Measurements from ENCODE around the gene IL1RAPL2.
"Not testable (repeated sequence)": the region's sequence is repeated elsewhere in the genome, so short reads cannot be mapped to it uniquely, and the experiment has no call there.

Gene IL1RAPL2

DNA sequence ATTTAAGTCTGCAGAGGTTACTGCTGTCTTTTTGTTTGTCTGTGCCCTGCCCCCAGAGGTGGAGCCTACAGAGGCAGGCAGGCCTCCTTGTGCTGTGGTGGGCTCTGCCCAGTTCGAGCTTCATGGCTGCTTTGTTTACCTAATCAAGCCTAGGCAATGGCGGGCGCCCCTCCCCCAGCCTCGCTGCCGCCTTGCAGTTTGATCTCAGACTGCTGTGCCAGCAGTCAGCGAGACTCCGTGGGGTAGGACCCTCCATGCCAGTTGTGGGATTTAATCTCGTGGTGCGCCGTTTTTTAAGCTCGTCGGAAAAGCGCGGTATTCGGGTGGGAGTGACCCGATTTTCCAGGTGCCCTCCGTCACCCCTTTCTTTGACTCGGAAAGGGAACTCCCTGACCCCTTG, 111.5 kb downstream of the IL1RAPL2 start:
- DNase-seq (ENCODE audit: low spot score): not testable (repeated sequence)

DNA sequence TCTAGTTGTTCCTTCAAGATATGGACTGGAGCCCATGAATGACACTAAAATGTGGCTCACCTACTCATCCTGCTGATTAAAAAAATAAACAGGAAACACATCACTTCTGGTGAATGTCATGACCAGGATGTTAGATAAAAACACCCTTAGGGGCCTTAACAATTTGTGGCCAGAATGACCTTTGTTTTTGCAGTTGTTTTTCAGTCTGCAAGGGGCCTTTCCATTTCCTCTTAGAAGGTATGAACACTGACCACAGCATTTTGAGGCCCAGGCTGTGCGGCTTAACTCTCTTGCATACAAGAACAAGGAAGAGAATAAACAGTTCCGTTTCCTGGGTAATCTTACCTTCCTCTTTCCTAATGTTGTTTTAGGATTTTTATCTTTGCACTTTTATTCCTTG, 113.2 kb downstream of the IL1RAPL2 start:
- no peak for DNase-seq (ENCODE audit: low spot score)

- no peak for DNase-seq (ENCODE audit: low spot score)
Measured at GRCh38 chrX:104681214-104681613, 115.2 kb downstream of the IL1RAPL2 start.

- DNase-seq (ENCODE audit: low spot score): no peak
Measured at GRCh38 chrX:104684077-104684476, 118.1 kb downstream of the IL1RAPL2 start.

GRCh38 chrX:104695593-104695992, 129.6 kb downstream of the IL1RAPL2 start:
- no peak for DNase-seq (ENCODE audit: low spot score)

DNA sequence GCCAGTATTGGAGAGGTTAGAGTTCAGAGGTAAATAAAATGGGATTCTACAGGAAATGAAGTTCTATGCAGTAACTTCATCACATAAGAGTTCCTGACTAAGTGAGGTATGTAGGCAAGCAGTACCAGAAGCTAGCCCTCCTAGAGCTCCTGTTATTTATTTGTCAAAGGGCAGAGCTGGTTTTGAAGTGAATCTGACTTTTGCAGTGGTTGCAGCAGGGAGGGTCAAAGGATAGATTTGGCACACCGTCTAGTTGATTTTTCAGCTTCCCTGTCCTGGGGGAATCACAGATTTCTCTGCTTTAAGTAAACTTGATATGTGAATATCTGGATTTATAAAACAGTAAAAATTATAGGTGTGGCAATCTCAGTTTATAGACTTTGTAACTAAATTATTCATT, 130.7 kb downstream of the IL1RAPL2 start:
- no peak for DNase-seq (ENCODE audit: low spot score)

DNA sequence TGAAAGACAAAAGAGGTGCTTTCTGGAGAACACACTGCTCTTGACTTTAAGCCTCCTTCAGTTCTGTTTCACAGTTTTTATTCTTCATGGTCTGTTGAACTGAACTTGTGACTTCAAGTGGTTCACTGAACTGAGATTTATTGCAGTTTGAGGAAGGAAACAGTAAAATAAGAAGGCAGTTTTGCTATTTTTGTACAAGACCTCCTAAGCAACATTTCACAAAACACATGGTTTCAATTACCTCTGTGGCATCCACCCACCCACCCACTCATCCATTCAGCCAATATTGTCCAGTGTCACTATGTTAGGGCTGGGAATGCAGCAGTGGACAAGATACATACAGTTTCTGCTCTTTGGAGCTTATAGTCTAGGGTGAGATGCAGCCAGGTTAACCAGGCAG, 131.3 kb downstream of the IL1RAPL2 start:
- DNase-seq (ENCODE audit: low spot score): no peak

DNA sequence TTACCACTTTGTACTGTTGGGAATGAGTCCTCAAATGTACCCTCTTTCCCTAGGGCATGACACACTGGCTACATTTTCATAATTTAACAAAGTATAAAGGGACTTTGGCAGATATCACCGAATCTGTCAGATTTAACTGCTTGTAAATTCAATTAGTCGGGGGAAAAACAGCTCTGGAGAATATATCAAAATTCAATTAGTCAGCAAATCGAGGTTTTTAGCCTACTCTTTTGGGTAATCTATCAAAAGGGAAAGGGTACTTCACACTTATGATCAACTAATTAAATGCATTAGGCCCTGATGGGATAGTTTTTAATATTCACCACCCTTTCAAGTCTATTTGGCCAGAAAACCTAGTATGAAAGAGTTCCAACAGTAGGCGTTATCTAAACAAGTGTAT, 141.0 kb downstream of the IL1RAPL2 start:
- no peak for DNase-seq (ENCODE audit: low spot score)

DNA sequence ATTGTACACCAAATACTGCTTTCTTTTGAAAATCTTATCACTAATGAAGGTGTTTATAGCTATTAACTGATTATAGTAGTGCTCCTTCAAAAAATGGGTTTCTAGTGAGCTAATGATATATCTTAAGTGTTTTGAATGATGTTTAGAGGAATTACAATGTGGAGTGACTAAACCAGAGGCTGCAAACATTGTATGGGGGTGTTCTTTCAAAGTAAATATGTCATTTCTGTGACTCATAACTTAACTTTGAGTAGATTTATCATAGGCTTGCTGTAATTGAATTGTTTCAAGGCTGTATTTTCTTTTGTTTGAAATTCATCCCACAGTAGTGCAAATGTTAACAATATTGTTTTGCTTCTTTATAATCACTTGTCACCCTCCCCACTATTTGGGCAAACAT, 141.6 kb downstream of the IL1RAPL2 start:
- DNase-seq (ENCODE audit: low spot score): no peak

DNA sequence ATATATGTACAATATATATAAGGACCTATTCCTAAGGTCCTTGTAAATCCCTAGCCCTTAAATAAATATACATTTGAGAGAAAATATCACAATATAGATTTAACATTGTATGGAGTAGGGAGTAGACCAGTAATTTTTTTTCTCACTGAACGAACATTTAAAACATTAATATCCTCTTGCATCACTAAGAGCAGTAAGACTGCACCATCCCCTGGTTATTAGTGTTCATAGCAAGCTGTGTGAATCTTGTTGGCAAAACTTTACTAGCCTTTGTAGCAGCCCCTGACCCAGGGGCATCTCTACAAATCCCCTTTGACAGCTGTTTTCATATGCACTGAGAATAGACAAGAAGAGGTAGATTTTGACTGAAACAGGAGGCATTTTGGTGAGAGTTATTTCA, 146.5 kb downstream of the IL1RAPL2 start:
- no peak for DNase-seq (ENCODE audit: low spot score)

GRCh38 chrX:104721854-104722253, 155.9 kb downstream of the IL1RAPL2 start:
- no peak for DNase-seq (ENCODE audit: low spot score)

DNA sequence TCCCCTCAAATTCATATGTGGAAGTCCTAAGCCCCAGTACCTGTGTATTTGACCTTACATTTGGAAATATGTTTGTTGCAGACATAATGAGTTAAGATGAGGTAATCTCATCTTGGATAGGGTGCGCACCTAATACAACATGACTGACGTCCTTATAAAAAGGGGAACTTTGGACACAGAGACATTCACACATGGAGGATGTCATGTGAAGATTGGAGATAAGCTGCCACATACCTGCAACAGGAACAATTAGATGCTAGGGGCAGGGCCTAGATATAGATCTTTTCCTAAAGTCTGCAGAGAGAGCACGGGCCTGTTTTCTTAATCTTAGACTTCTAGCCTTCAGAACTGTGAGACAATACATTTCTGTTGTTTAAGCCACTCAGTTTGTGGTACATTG, 162.5 kb downstream of the IL1RAPL2 start:
- DNase-seq (ENCODE audit: low spot score): no peak

- DNase-seq (ENCODE audit: low spot score): no peak
Measured at GRCh38 chrX:104742355-104742754, 176.4 kb downstream of the IL1RAPL2 start.

GRCh38 chrX:104745152-104745551, 179.2 kb downstream of the IL1RAPL2 start:
- DNase-seq (ENCODE audit: low spot score): no peak

DNA sequence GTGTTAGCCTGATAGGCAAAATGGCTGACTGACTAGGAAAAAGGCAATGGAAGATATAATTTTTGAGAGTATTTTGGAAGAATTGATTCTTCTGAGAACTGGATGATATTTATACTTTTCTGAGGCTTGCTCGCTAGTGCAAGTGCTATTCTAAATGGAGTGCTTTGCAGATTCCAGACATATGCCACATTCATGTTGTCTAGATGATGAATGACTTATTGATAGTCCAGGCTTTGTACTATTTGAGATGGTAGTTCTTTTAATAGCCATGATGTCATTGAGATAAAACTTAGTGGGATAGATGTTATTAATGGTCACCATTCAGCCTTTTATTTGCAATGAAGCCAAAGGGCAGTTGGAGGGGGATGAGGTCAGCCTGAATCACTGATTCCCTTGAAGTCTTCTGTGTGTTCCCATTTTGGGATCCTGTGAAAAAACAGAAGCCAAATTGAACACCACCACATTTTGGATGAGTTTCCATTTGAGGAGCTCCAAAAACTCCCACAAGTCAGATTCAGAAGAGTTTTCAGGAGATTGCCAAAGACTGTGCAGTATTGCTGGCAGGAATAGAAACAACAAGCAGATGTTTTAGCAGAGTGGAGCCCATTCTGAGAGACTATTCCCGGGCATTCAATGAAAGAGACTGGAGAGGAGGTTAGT, 184.1 kb downstream of the IL1RAPL2 start:
- DNase-seq (ENCODE audit: low spot score): no peak

GRCh38 chrX:104762641-104763040, 196.6 kb downstream of the IL1RAPL2 start:
- DNase-seq (ENCODE audit: low spot score): no peak

GRCh38 chrX:104789784-104790183, 223.8 kb downstream of the IL1RAPL2 start:
- DNase-seq (ENCODE audit: low spot score): no peak

GRCh38 chrX:104795804-104796203, 229.8 kb downstream of the IL1RAPL2 start:
- no peak for DNase-seq (ENCODE audit: low spot score)

GRCh38 chrX:104803219-104803618, 237.2 kb downstream of the IL1RAPL2 start:
- no peak for DNase-seq (ENCODE audit: low spot score)

GRCh38 chrX:104806346-104806745, 240.3 kb downstream of the IL1RAPL2 start:
- no peak for DNase-seq (ENCODE audit: low spot score)

DNA sequence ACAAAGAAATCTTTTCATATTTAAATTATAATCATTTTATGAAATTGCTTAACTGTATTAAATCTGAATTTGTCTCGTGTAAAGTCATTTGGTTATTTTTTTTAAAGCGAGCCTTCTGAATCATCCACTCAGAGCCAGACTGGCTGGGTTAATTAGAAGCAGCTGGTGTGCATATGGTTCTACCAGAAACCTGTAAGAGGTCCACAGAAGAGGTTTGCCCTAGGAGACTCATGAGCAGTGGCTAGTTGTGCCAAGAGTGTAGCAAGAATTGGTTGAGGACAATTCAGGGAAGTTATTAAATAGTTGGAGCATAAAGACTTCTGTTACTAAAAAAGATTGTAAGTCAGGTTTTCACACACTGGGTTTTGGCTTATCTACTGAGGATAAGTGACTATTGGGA, 267.4 kb downstream of the IL1RAPL2 start:
- DNase-seq (ENCODE audit: low spot score): no peak

DNA sequence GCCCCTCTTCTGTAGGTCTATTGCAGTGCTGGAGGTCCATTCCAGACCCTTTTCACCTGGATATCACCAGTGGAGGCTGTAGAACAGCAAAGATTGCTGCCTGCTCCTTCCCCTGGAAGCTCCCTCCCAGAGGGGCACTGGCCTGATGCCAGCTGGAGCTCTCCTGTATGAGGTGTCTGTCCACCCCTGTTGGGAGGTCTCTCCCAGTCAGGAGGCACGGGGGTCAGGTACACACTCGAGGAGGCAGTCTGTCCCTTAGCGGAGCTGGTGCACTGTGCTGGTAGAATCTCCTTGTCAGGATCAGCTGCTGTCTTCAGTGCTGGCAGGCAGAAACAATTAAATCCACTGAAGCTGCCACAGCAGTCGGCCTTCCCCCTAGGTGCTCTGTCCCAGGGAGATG, 276.6 kb downstream of the IL1RAPL2 start:
- DNase-seq (ENCODE audit: low spot score): no peak

DNA sequence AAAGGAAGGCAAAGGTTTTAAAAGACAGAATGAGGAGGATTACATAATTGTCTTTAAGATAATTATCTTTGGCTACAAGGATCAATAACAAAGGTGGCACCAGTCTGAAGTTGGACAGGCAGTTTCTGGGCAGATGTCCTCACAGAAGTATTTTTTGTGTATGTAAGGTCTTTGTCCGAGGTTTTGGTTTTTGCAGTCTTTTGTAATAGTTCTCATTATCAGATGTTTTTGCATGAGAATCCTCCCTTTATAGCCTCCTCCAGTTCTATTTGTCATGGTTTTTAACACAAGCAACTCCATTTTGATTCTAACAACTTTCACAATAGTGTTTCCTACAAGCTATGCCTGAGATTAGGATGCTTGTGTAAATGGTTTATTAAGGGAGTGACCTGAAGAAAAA, 286.2 kb downstream of the IL1RAPL2 start:
- DNase-seq (ENCODE audit: low spot score): no peak

GRCh38 chrX:104854188-104854587, 288.2 kb downstream of the IL1RAPL2 start:
- DNase-seq (ENCODE audit: low spot score): peak; percentile 55
